NB4 (cell line): ENCODE data around the gene ZNF205.

Experiments
- CTCF ChIP-seq: IDR thresholded peaks from one replicate; pipeline ENCODE4 v1.5.1; 2012; ENCODE audit warnings: low read depth, low read length
- POLR2A ChIP-seq: IDR thresholded peaks from 2 replicates; pipeline ENCODE4 v1.6.1; 2011; ENCODE audit warnings: mild to moderate bottlenecking; ENCODE audit not compliant: insufficient read length; ENCODE audit errors: extremely low read depth

- TF ChIP-seq CTCF, result peak; percentile 67
- TF ChIP-seq POLR2A, result no peak
Measured at GRCh38 chr16:3094289-3095027, 17.9 kb upstream of the ZNF205 start.
